SJCRH30 (cell line): ENCODE data around the gene EDN2. TPM values are rescaled to one million over a fixed set of nuclear protein-coding genes. Genes with fewer than 3 reads are reported as not detected.

Experiments used
- DNase-seq, 2 experiments: peaks; one replicate each; pipeline ENCODE4 v3.0.0-alpha.2; 2015 to 2020
- H3K27ac ChIP-seq: fragments of 250-450 bp; sonication (Bioruptor Pico); 2 replicates; pipeline ENCODE4 v1.5.1; 2020; ENCODE audit warnings: mild to moderate bottlenecking, moderate library complexity
- H3K27me3 ChIP-seq: fragments of 250-450 bp; sonication (Bioruptor Pico); 2 replicates; pipeline ENCODE4 v1.5.1; 2020; ENCODE audit warnings: mild to moderate bottlenecking, moderate library complexity
- H3K36me3 ChIP-seq: fragments of 250-450 bp; sonication (Bioruptor Pico); 2 replicates; pipeline ENCODE4 v1.5.1; 2020; ENCODE audit warnings: mild to moderate bottlenecking, moderate library complexity
- H3K4me1 ChIP-seq: fragments of 250-450 bp; sonication (Bioruptor Pico); 2 replicates; pipeline ENCODE4 v1.5.1; 2020; ENCODE audit warnings: mild to moderate bottlenecking, moderate library complexity
- H3K4me3 ChIP-seq: fragments of 250-450 bp; sonication (Bioruptor Pico); 2 replicates; pipeline ENCODE4 v1.5.1; 2020; ENCODE audit warnings: mild to moderate bottlenecking, moderate library complexity
- H3K9me3 ChIP-seq: fragments of 250-450 bp; sonication (Bioruptor Pico); replicated peaks from 2 replicates; pipeline ENCODE4 v1.5.1; 2020; ENCODE audit warnings: mild to moderate bottlenecking, moderate library complexity
- total RNA-seq: library from RNA; depleted of rRNA; stranded (reverse); fragments of >200 nt; shearing (Covaris generic); gene quantifications from 2 replicates; pipeline ENCODE4 v1.2.3, GENCODE V29; 2014

Gene EDN2
- total RNA-seq, 1 experiment from 2014 or later = 0.32 TPM

DNA sequence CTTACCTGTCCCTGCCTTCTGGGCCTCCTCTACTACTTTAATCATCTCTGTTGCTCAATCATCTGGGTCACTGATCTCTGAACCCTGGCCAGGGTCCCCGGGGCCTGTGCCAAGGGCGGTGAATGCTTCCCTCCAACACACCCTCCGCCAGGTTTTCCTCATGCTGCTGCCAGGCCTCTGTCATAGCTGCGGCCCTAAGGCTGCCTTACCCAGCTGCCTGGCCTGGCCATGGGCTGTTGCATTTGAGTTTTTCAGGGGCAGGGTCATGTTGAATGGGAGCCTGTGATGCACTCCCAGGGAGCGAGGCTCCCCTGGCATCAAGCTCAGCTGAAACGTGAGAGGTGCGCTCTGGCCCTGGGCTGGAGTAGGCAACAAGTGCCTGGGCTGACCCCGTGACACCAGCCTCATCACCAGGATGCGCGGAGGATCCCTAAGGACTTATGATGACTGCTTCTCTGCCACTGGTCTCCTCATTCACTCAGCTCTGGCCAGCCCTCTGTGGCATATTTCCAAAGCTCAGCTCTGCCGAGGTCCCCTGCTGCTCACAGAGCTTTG is 7.6 kb downstream of the EDN2 start:
- no peaks in the 10 kb centered on the region for H3K27me3 ChIP-seq
- no peak for DNase-seq
- H3K4me3 ChIP-seq = no peak overlapping the region
- peaks cover 35% of the 10 kb centered on the region for H3K4me1 ChIP-seq
- no peaks in the 10 kb centered on the region for H3K36me3 ChIP-seq
- H3K9me3 ChIP-seq = no peaks in the 10 kb centered on the region
- no peak overlapping the region for H3K27ac ChIP-seq

DNA sequence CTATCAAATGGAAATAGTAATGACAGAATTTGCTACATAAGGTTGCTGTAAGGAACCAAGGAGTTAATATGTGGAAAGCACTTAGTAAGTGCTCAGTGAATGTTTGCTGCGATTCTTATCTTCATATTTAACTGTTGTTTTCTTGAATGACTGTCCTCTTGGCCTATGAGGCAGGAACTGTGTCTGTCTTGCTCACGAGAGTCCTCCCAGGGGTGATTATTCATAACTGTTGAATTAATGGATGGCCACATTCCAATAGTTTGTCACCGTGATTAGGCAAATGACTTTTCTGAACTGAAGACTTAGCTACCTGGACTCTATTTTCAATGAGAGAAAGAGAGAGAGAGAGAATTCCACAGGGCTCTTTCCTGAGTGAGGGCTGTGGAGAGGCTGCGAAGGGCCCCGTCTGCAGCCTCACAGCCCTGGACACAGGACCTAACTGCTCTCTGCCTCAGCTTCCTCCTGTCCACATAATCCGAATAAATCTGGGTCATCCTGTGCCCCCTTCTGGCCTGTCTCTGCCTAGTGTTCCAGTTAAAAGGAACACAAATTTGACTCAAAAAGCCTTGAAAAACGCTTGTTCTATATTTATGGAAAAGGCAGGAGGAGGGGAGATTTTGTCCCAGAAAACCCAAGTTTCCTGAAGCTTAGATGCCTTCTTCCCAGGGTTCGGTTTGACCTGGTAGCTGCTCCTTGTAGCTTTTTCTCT is 8.5 kb downstream of the EDN2 start:
- Histone ChIP-seq H3K36me3 (no peaks in the 10 kb centered on the region), H3K27ac (no peak overlapping the region), H3K9me3 (no peaks in the 10 kb centered on the region), H3K27me3 (no peaks in the 10 kb centered on the region), H3K4me1 (peaks cover 35% of the 10 kb centered on the region), H3K4me3 (no peak overlapping the region)
- no peak for DNase-seq

DNA sequence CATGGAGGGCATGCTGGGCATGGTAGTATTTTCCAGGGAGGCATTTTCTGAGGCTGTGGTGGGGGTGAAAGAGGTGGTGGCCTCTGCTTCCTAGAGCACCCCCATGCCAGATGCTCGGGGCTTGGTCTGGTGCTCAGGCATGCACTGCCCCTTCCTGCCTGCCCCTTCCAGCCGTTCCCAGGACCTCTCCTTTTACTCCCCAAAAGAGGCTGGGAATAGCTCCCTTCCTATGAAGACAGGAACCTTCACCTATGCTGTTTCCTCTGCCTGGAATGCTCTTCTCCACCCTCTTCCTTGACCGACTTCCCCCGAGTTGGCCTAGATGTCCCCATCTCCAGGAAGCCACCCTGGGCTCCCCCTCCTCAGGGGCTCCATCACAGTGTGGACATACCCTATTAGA is 9.1 kb downstream of the EDN2 start:
- H3K9me3 ChIP-seq = no peaks in the 10 kb centered on the region
- peak overlapping the region; percentile 75 for H3K27ac ChIP-seq
- no peaks in the 10 kb centered on the region for H3K36me3 ChIP-seq
- no peak overlapping the region for H3K4me3 ChIP-seq
- H3K4me1 ChIP-seq = peaks cover 40% of the 10 kb centered on the region
- no peak for DNase-seq
- H3K27me3 ChIP-seq = no peaks in the 10 kb centered on the region

DNA sequence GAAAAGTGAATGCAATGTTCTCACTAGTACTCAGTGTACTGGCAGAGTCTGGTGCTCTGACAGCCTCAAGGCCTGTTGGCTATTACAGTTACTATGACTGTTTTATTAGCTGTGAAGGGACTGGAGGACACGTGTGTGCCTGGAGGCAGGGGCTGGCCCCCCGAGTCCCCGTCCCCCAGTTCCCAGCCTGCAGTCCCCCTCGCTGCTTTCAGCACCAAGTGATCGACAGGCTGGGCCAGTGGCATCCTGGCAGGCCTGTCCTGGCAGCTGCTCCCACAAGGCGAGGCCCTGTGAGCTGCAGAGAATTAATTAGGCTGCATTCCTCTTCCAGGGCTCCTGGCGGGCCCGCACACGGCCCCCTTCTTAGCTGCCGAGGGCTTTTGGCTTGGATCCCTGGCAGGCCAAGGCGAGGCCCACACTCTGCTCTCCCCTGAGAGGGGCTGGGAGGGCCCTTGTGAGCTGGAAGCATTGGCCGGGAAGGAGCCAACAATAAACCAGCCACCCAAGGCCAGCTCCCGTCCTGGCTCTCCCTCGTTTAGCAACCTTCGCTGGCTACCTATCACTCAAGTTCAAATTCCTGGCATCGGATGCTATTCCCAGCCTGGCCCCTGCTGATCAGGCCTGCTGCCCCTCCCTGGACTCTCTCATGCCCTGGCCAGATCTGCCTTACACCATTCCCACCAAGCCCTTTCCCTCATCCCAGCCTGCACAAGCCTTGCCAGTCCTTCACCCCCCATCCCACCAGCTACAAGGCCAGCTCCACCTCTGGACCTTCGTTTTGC is 9.8 kb downstream of the EDN2 start:
- Histone ChIP-seq H3K4me3 (no peak overlapping the region), H3K36me3 (no peaks in the 10 kb centered on the region), H3K27ac (peak overlapping the region; percentile 75), H3K9me3 (no peaks in the 10 kb centered on the region), H3K27me3 (no peaks in the 10 kb centered on the region), H3K4me1 (peaks cover 42% of the 10 kb centered on the region)
- peak; percentile 90 to 91 for DNase-seq

DNA sequence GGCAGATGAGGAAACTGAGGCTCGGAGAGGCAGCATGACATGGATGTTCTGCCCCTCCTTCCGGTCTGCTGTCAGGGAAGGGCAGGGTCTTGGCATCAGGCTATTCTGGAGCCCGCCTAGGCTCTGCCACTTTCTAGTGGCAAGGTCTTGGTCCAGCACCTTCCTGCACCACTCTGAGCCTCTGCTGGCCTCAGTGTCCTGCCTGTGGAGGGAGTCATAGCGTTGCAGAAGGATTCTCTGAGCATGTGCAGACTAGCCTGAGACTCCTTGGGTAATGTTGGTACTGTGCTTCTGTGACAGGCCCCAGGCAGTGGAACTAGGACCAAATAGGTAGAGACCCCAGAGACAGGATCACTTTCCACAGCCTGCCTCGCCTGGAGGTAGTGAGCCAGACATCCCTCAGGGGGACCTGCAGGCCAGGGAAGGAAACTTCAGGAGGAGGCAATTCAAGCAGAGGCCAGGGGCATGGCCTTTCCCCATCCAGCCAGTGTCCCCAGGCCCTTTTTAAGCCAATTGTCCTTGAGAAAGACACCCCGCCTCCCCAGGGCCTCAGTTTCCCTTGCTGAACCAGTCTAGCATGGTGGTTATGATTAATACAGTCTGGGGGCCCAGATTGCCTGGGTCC is 10.6 kb downstream of the EDN2 start:
- H3K27ac ChIP-seq = peak overlapping the region; percentile 75; the same call in 1 of the 2 replicates
- H3K4me1 ChIP-seq = peaks cover 42% of the 10 kb centered on the region

DNA sequence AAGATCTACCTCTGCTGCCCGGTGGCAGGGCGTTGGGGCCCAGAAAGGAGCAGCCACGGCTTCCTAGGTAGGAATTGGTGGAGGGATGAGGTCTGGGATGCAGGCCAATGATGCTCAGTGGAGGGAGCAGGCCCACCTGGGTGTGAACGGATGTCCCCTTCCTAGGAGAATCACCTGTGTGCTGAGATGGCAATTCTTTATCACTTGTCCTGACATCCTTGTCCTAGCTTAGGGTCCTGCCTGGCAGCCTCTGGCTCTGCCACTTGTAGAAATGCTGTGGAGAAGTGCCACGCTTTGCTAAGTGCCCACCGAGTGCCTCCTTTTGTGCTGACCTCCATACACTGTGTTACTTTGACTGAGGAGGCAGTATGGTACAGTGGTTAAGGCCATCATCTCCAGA is 12.8 kb downstream of the EDN2 start:
- Histone ChIP-seq H3K4me1 (peaks cover 38% of the 10 kb centered on the region), H3K27ac (no peak overlapping the region), H3K27me3 (no peaks in the 10 kb centered on the region), H3K9me3 (no peaks in the 10 kb centered on the region), H3K36me3 (no peaks in the 10 kb centered on the region), H3K4me3 (no peak overlapping the region)
- DNase-seq = no peak

More for the DNA sequence above, 10.6 kb downstream of the EDN2 start:
- H3K4me3 ChIP-seq = no peak overlapping the region
- H3K36me3 ChIP-seq = no peaks in the 10 kb centered on the region
- H3K9me3 ChIP-seq = no peaks in the 10 kb centered on the region
- no peak for DNase-seq
- no peaks in the 10 kb centered on the region for H3K27me3 ChIP-seq

GRCh38 chr1:41469706-41470105 is 14.8 kb downstream of the EDN2 start:
- H3K36me3 ChIP-seq = no peaks in the 10 kb centered on the region
- peaks cover 19% of the 10 kb centered on the region for H3K4me1 ChIP-seq
- no peaks in the 10 kb centered on the region for H3K9me3 ChIP-seq
- H3K27ac ChIP-seq = no peak overlapping the region
- H3K27me3 ChIP-seq = no peaks in the 10 kb centered on the region
- no peak for DNase-seq
- H3K4me3 ChIP-seq = no peak overlapping the region

- no peak overlapping the region for H3K27ac ChIP-seq
- H3K4me1 ChIP-seq = peaks cover 17% of the 10 kb centered on the region
- no peaks in the 10 kb centered on the region for H3K36me3 ChIP-seq
- DNase-seq = no peak
- no peak overlapping the region for H3K4me3 ChIP-seq
- H3K9me3 ChIP-seq = no peaks in the 10 kb centered on the region
- H3K27me3 ChIP-seq = no peaks in the 10 kb centered on the region
Measured at GRCh38 chr1:41468122-41468762, 16.2 kb downstream of the EDN2 start.

- Histone ChIP-seq H3K4me3 (no peak overlapping the region), H3K9me3 (no peaks in the 10 kb centered on the region), H3K27ac (no peak overlapping the region), H3K36me3 (no peaks in the 10 kb centered on the region), H3K27me3 (no peaks in the 10 kb centered on the region), H3K4me1 (peaks cover 21% of the 10 kb centered on the region)
- no peak for DNase-seq
Measured at GRCh38 chr1:41467673-41468072, 16.8 kb downstream of the EDN2 start.

GRCh38 chr1:41466146-41466545 is 18.3 kb downstream of the EDN2 start:
- Histone ChIP-seq H3K27me3 (no peaks in the 10 kb centered on the region), H3K36me3 (no peaks in the 10 kb centered on the region), H3K4me1 (peaks cover 21% of the 10 kb centered on the region), H3K4me3 (no peak overlapping the region), H3K9me3 (no peaks in the 10 kb centered on the region), H3K27ac (no peak overlapping the region)
- no peak for DNase-seq

DNA sequence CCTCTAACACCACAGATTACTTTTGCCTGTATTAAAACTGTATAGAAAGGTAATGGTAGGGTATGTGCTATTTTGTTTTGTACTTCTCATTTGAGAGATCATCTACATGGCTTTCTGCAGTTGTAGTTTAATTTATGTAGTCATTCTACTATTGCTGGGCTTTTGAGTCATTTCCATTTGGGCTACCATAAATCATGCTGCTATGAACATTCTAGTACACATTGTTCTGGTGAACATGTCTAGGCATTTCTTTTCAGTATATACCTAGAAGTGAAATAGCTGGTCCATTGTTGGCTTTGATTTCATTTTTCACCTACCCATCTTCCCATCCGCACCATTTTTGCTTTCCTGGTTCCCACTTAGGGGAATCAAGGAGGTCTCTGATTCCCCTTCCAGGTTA is 18.7 kb downstream of the EDN2 start:
- Histone ChIP-seq H3K4me3 (no peak overlapping the region), H3K9me3 (no peaks in the 10 kb centered on the region), H3K27ac (no peak overlapping the region), H3K36me3 (no peaks in the 10 kb centered on the region), H3K4me1 (peaks cover 20% of the 10 kb centered on the region), H3K27me3 (no peaks in the 10 kb centered on the region)
- DNase-seq = no peak

DNA sequence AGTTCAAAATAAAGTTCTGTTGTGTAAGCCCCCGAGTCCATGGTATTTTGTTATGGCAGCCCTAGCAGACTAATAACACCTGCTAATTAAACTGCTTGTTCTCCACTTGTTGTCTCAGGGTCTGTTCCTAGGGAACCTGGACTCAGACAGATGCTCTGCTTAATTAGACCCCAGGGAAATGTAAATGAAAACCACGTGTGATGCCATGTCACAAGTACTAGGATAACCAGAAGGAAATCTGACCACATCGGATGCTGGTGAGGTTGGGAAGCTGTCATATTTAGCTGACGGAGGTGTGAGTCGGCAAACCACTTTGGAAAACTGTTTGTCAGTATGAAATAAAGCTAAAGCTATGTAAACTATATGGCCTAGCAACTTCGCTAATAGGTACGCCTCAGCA is 19.6 kb downstream of the EDN2 start:
- H3K27ac ChIP-seq = no peak overlapping the region
- peak in 1 of 2 experiments; percentile 51 for DNase-seq
- no peaks in the 10 kb centered on the region for H3K9me3 ChIP-seq

GRCh38 chr1:41463516-41463915 is 21.0 kb downstream of the EDN2 start:
- peaks cover 20% of the 10 kb centered on the region for H3K4me1 ChIP-seq
- H3K9me3 ChIP-seq = no peaks in the 10 kb centered on the region
- no peak overlapping the region for H3K27ac ChIP-seq
- no peak overlapping the region for H3K4me3 ChIP-seq
- DNase-seq = peak in 1 of 2 experiments; percentile 24
- no peaks in the 10 kb centered on the region for H3K27me3 ChIP-seq
- H3K36me3 ChIP-seq = no peaks in the 10 kb centered on the region

More for the DNA sequence above, 19.6 kb downstream of the EDN2 start:
- no peaks in the 10 kb centered on the region for H3K27me3 ChIP-seq
- no peaks in the 10 kb centered on the region for H3K36me3 ChIP-seq
- H3K4me3 ChIP-seq = no peak overlapping the region
- H3K4me1 ChIP-seq = peaks cover 14% of the 10 kb centered on the region

DNA sequence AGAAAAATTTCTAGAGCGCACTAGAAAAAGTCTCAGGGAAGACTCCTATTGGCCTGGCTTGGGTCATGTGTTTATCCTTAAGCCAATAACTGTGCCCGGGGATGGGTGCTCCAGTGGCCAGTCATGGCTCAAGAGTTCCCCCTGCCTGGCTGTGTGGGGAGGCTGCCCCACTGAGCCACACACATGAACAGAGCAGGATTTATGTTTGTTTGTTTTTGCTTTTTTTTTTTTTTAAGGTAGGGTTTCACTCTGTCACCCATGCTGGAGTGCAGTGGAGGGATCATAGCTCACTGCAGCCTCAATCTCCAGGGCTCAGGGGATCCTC is 21.8 kb downstream of the EDN2 start:
- H3K4me1 ChIP-seq = peaks cover 29% of the 10 kb centered on the region
- no peaks in the 10 kb centered on the region for H3K27me3 ChIP-seq
- DNase-seq = no peak
- no peak overlapping the region for H3K4me3 ChIP-seq
- H3K36me3 ChIP-seq = no peaks in the 10 kb centered on the region
- no peaks in the 10 kb centered on the region for H3K9me3 ChIP-seq
- H3K27ac ChIP-seq = no peak overlapping the region
